SK-N-SH (cell line): ENCODE results near the gene ZNF609. TPM values are rescaled to one million over a fixed set of nuclear protein-coding genes. Genes with fewer than 3 reads are reported as not detected.

Experiments used
- CTCF ChIA-PET: fragments of 300-600, 350-600 bp; formaldehyde crosslinking; extraction: SDS; loops from one replicate; lab custom pipeline; 2021; lab: Yijun Ruan, JAX
- POLR2A ChIA-PET: fragments of 350-600 bp; sonication (Branson Sonifier 250); formaldehyde crosslinking; extraction: SDS; loops from one replicate; lab custom pipeline; 2020; ENCODE audit warnings: antibody characterized with exemption, inconsistent platforms; lab: Yijun Ruan, JAX
- DNase-seq: peaks from one replicate; pipeline ENCODE4 v3.0.0; 2012
- H2AFZ ChIP-seq: fragments of 200-600 bp; sonication (generic); 2 replicates; pipeline ENCODE4 v1.8.1; 2016; ENCODE audit warnings: antibody characterized with exemption, mild to moderate bottlenecking, low read depth
- H3F3A ChIP-seq: fragments of 200-600 bp; sonication (generic); replicated peaks from 2 replicates; pipeline ENCODE3; 2016; ENCODE audit warnings: antibody characterized with exemption, mild to moderate bottlenecking; ENCODE audit not compliant: insufficient read depth
- H3K27ac ChIP-seq, 2 experiments: fragments of 200-500 bp in 1 of 2; fragments of 200-600 bp in 1 of 2; sonication (Bioruptor generic) in 1 of 2; sonication (generic), shearing (Covaris generic) in 1 of 2; 2 replicates each; pipeline versions ENCODE4 v1.5.1 to v1.6.1; 2014 to 2016; ENCODE audit warnings: low read depth in 2 of 2, inconsistent platforms in 1 of 2, low read length in 1 of 2, mild to moderate bottlenecking in 1 of 2, mixed read lengths in 1 of 2
- H3K27me3 ChIP-seq: fragments of 200-600 bp; sonication (generic), shearing (Covaris generic); 2 replicates; pipeline ENCODE4 v1.6.1; 2016; ENCODE audit warnings: mixed run types; ENCODE audit not compliant: insufficient read depth
- H3K36me3 ChIP-seq, 2 experiments: fragments of 200-500 bp in 1 of 2; fragments of 200-600 bp in 1 of 2; sonication (Bioruptor generic) in 1 of 2; sonication (generic) in 1 of 2; replicated peaks in 1 of 2; 2 replicates each; pipeline versions ENCODE3 to v1.5.1; 2014 to 2016; ENCODE audit warnings: low read length in 1 of 2, mild to moderate bottlenecking in 1 of 2; ENCODE audit not compliant: insufficient read depth in 2 of 2, control insufficient read depth in 1 of 2
- H3K4me1 ChIP-seq, 2 experiments: fragments of 200-500 bp in 1 of 2; fragments of 200-600 bp in 1 of 2; sonication (Bioruptor generic) in 1 of 2; sonication (generic), shearing (Covaris generic) in 1 of 2; 2 replicates each; pipeline versions ENCODE4 v1.5.1 to v1.6.1; 2014 to 2016; ENCODE audit warnings: low read depth in 1 of 2, low read length in 1 of 2, mixed run types in 1 of 2; ENCODE audit not compliant: insufficient read depth in 2 of 2, control insufficient read depth in 1 of 2
- H3K4me2 ChIP-seq: fragments of 200-600 bp; sonication (generic), shearing (Covaris generic); 2 replicates; pipeline ENCODE4 v1.6.1; 2017; ENCODE audit warnings: mixed run types
- H3K4me3 ChIP-seq, 2 experiments: fragments of 200-500 bp in 1 of 2; fragments of 200-600 bp in 1 of 2; sonication (Bioruptor generic) in 1 of 2; sonication (generic), shearing (Covaris generic) in 1 of 2; 2 replicates each; pipeline versions ENCODE4 v1.5.1 to v1.8.1; 2014 to 2016; ENCODE audit warnings: low read depth in 2 of 2, inconsistent platforms in 1 of 2, low read length in 1 of 2, mild to moderate bottlenecking in 1 of 2, mixed read lengths in 1 of 2, moderate library complexity in 1 of 2
- H3K79me2 ChIP-seq: fragments of 200-600 bp; sonication (generic); 2 replicates; pipeline ENCODE4 v1.8.1; 2017; ENCODE audit warnings: mild to moderate bottlenecking; ENCODE audit not compliant: insufficient read depth
- H3K9ac ChIP-seq: fragments of 200-600 bp; sonication (generic); 2 replicates; pipeline ENCODE4 v1.6.1; 2017; ENCODE audit warnings: mixed run types
- H3K9me2 ChIP-seq: fragments of 200-600 bp; sonication (generic); 2 replicates; pipeline ENCODE4 v1.6.1; 2017; ENCODE audit warnings: mixed run types
- H3K9me3 ChIP-seq: fragments of 200-600 bp; sonication (generic); 2 replicates; pipeline ENCODE4 v1.6.1; 2017; ENCODE audit warnings: mixed run types, mild to moderate bottlenecking, moderate library complexity
- H4K20me1 ChIP-seq: fragments of 200-600 bp; sonication (generic); 2 replicates; pipeline ENCODE4 v1.6.1; 2017; ENCODE audit warnings: mild to moderate bottlenecking, mixed run types; ENCODE audit not compliant: insufficient read depth
- EZH2phosphoT487 ChIP-seq: fragments of 200-600 bp; sonication (generic); IDR thresholded peaks from 2 replicates; pipeline ENCODE4 v1.6.1; 2017; ENCODE audit warnings: low read depth, mixed run types, mild to moderate bottlenecking, antibody characterized with exemption, moderate library complexity, borderline replicate concordance
- FOXJ3 ChIP-seq: sonication (generic); formaldehyde crosslinking; IDR thresholded peaks from 2 replicates; pipeline ENCODE4 v1.5.1; 2020; ENCODE audit warnings: mild to moderate bottlenecking, missing genetic modification reagents
- MXI1 ChIP-seq: IDR thresholded peaks from 2 replicates; pipeline ENCODE4 v1.6.1; 2012; ENCODE audit warnings: mild to moderate bottlenecking, low read depth, low read length, improper control_type of control experiment
- POLR2AphosphoS5 ChIP-seq: IDR thresholded peaks from 2 replicates; pipeline ENCODE4 v1.6.1; 2012; ENCODE audit warnings: low read depth, low read length
- RAD21 ChIP-seq: IDR thresholded peaks from 2 replicates; pipeline ENCODE4 v1.6.1; 2012; ENCODE audit warnings: mild to moderate bottlenecking, low read length
- RXRA ChIP-seq: IDR thresholded peaks from 2 replicates; pipeline ENCODE4 v1.4.0; 2012; ENCODE audit warnings: low read depth, mild to moderate bottlenecking, borderline replicate concordance
- SMC3 ChIP-seq: IDR thresholded peaks from 2 replicates; pipeline ENCODE4 v1.6.1; 2012; ENCODE audit warnings: low read depth, low read length, improper control_type of control experiment
- TEAD4 ChIP-seq: IDR thresholded peaks from 2 replicates; pipeline ENCODE4 v1.4.0; 2012; ENCODE audit warnings: mild to moderate bottlenecking, borderline replicate concordance; ENCODE audit not compliant: insufficient read depth
- WGBS: methylation state at CpG from one replicate; pipeline ENCODE4 v1.1.6; 2017; ENCODE audit warnings: low lambda C conversion rate; 5-methylcytosine and 5-hydroxymethylcytosine counted together
- polyA plus RNA-seq, 3 experiments: library from polyadenylated mRNA; depleted of rRNA; stranded (reverse); fragments of >200 nt; gene quantifications; 2 replicates each; pipeline ENCODE4 v1.2.3, GENCODE V29; 2012
- TF ChIP-seq, protein P1 (sequence below): fragments of 150-350 bp; IDR thresholded peaks from 2 replicates; pipeline ENCODE4 v1.6.1; 2016; ENCODE audit warnings: mild to moderate bottlenecking, low read depth, low read length
- TF ChIP-seq, protein P2 (sequence below): IDR thresholded peaks from 2 replicates; pipeline ENCODE4 v1.6.1; 2012; ENCODE audit warnings: mild to moderate bottlenecking, low read depth, low read length, moderate library complexity
- TF ChIP-seq, protein P3 (sequence below): IDR thresholded peaks from 2 replicates; pipeline ENCODE4 v1.4.0; 2012; ENCODE audit warnings: low read depth, borderline replicate concordance
- TF ChIP-seq, protein P4 (sequence below): fragments of 200-600 bp; sonication (generic); IDR thresholded peaks from 2 replicates; pipeline ENCODE4 v1.6.1; 2017; ENCODE audit warnings: antibody characterized with exemption, mild to moderate bottlenecking, moderate library complexity

Gene ZNF609
- polyA plus RNA-seq, 1 of the 3 experiments (the other 2 are of a cell fraction), result 12.6 TPM

DNA sequence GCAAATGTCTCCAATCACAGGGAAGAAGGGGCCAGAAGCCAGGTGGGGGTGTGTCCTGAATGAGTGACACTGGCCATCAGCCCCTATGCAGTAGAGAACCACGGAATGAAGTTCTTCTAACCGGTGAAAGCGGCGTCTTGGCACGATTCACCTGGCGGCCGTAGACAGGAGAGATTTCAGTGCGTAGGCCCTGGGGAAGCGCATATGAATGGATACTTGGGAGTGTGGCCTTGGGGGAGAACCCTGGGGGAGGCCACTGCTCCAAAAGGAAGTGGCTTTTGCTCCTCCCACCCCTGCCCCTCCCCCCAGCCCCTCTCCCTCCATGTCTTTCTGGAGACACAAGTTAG, 271.4 kb downstream of the ZNF609 start:
- H3F3A ChIP-seq, result no peaks in the 10 kb centered on the region
- H3K4me1 ChIP-seq, result peaks cover 0 to 7% of the 10 kb centered on the region in 2 experiments; a peak in 1 of 4 replicates
- DNase-seq, result no peak
- H3K79me2 ChIP-seq, result no peaks in the 10 kb centered on the region
- H3K27ac ChIP-seq, result no peak overlapping the region
- ChIA-PET POLR2A (no interaction called here), CTCF (interaction anchor here (0.6 to 10.9 kb wide), 33 partner anchors 9 to 515 kb away, joined by 3 to 513 read pairs (median 5); partner anchors contain the start of gene PIF1)
- no peaks in the 10 kb centered on the region for H3K36me3 ChIP-seq
- H3K27me3 ChIP-seq, result no peaks in the 10 kb centered on the region
- 39% methylated on average over 9 of the region's 9 CpGs for WGBS
- H2AFZ ChIP-seq, result no peak overlapping the region
- H3K4me2 ChIP-seq, result no peak overlapping the region
- H3K9ac ChIP-seq, result no peak overlapping the region
- H3K4me3 ChIP-seq, result no peak overlapping the region
- no peaks in the 10 kb centered on the region for H3K9me3 ChIP-seq
- H3K9me2 ChIP-seq, result no peaks in the 10 kb centered on the region
- H4K20me1 ChIP-seq, result no peaks in the 10 kb centered on the region
- TF ChIP-seq RXRA, result no peak
- no peak for TF ChIP-seq EZH2phosphoT487
- TF ChIP-seq, protein P1, sequence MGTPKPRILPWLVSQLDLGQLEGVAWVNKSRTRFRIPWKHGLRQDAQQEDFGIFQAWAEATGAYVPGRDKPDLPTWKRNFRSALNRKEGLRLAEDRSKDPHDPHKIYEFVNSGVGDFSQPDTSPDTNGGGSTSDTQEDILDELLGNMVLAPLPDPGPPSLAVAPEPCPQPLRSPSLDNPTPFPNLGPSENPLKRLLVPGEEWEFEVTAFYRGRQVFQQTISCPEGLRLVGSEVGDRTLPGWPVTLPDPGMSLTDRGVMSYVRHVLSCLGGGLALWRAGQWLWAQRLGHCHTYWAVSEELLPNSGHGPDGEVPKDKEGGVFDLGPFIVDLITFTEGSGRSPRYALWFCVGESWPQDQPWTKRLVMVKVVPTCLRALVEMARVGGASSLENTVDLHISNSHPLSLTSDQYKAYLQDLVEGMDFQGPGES, result no peak
- TF ChIP-seq, protein P2, sequence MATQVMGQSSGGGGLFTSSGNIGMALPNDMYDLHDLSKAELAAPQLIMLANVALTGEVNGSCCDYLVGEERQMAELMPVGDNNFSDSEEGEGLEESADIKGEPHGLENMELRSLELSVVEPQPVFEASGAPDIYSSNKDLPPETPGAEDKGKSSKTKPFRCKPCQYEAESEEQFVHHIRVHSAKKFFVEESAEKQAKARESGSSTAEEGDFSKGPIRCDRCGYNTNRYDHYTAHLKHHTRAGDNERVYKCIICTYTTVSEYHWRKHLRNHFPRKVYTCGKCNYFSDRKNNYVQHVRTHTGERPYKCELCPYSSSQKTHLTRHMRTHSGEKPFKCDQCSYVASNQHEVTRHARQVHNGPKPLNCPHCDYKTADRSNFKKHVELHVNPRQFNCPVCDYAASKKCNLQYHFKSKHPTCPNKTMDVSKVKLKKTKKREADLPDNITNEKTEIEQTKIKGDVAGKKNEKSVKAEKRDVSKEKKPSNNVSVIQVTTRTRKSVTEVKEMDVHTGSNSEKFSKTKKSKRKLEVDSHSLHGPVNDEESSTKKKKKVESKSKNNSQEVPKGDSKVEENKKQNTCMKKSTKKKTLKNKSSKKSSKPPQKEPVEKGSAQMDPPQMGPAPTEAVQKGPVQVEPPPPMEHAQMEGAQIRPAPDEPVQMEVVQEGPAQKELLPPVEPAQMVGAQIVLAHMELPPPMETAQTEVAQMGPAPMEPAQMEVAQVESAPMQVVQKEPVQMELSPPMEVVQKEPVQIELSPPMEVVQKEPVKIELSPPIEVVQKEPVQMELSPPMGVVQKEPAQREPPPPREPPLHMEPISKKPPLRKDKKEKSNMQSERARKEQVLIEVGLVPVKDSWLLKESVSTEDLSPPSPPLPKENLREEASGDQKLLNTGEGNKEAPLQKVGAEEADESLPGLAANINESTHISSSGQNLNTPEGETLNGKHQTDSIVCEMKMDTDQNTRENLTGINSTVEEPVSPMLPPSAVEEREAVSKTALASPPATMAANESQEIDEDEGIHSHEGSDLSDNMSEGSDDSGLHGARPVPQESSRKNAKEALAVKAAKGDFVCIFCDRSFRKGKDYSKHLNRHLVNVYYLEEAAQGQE, result no peak
- TF ChIP-seq, protein P3, sequence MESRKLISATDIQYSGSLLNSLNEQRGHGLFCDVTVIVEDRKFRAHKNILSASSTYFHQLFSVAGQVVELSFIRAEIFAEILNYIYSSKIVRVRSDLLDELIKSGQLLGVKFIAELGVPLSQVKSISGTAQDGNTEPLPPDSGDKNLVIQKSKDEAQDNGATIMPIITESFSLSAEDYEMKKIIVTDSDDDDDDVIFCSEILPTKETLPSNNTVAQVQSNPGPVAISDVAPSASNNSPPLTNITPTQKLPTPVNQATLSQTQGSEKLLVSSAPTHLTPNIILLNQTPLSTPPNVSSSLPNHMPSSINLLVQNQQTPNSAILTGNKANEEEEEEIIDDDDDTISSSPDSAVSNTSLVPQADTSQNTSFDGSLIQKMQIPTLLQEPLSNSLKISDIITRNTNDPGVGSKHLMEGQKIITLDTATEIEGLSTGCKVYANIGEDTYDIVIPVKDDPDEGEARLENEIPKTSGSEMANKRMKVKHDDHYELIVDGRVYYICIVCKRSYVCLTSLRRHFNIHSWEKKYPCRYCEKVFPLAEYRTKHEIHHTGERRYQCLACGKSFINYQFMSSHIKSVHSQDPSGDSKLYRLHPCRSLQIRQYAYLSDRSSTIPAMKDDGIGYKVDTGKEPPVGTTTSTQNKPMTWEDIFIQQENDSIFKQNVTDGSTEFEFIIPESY, result no peak
- TF ChIP-seq, protein P4, sequence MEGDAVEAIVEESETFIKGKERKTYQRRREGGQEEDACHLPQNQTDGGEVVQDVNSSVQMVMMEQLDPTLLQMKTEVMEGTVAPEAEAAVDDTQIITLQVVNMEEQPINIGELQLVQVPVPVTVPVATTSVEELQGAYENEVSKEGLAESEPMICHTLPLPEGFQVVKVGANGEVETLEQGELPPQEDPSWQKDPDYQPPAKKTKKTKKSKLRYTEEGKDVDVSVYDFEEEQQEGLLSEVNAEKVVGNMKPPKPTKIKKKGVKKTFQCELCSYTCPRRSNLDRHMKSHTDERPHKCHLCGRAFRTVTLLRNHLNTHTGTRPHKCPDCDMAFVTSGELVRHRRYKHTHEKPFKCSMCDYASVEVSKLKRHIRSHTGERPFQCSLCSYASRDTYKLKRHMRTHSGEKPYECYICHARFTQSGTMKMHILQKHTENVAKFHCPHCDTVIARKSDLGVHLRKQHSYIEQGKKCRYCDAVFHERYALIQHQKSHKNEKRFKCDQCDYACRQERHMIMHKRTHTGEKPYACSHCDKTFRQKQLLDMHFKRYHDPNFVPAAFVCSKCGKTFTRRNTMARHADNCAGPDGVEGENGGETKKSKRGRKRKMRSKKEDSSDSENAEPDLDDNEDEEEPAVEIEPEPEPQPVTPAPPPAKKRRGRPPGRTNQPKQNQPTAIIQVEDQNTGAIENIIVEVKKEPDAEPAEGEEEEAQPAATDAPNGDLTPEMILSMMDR, result no peak
- no peak for TF ChIP-seq RAD21
- TF ChIP-seq MXI1, result no peak
- TF ChIP-seq SMC3, result no peak
- no peak for TF ChIP-seq TEAD4
- no peak for TF ChIP-seq FOXJ3 (CRISPR knock-in tag)
- TF ChIP-seq POLR2AphosphoS5, result no peak
